CD4-positive, alpha-beta T cell treated with Interleukin-4 for 1 hour (primary cell): ENCODE results near the gene PRAF2.

Experiments used
- DNase-seq, 2 donors: peaks; one replicate each; pipeline ENCODE4 v3.0.0-alpha.2; 2020 to 2022

PRAF2 gene

GRCh38 chrX:49041744-49042580, 31.8 kb downstream of the PRAF2 start:
- peak in 1 of 2 donors; percentile 27 for DNase-seq

- no peak for DNase-seq
Observed at GRCh38 chrX:49040376-49040955, 33.3 kb downstream of the PRAF2 start.

- peak; percentile 59 to 64 for DNase-seq
Observed at GRCh38 chrX:49039598-49040375, 34.0 kb downstream of the PRAF2 start.

GRCh38 chrX:49037883-49038475, 35.8 kb downstream of the PRAF2 start:
- DNase-seq: no peak

- DNase-seq: no peak
Observed at GRCh38 chrX:49030283-49030682, 43.5 kb downstream of the PRAF2 start.

- no peak for DNase-seq
Observed at GRCh38 chrX:49029876-49030275, 43.9 kb downstream of the PRAF2 start.
